UCSD-AML1 (cell line): ENCODE measurements around the gene CEACAM5.
A peak's percentile ranks its signal among the peaks of the same experiment; 100 is the strongest.
"Not testable (repeated sequence)": the region's sequence is repeated elsewhere in the genome, so short reads cannot be mapped to it uniquely, and the experiment has no call there.

Experiments
- DNase-seq: peaks from one replicate; lab custom pipeline; 2025; ENCODE audit not compliant: unreplicated experiment; lab: John Stamatoyannopoulos, UW

The CEACAM5 gene

DNA sequence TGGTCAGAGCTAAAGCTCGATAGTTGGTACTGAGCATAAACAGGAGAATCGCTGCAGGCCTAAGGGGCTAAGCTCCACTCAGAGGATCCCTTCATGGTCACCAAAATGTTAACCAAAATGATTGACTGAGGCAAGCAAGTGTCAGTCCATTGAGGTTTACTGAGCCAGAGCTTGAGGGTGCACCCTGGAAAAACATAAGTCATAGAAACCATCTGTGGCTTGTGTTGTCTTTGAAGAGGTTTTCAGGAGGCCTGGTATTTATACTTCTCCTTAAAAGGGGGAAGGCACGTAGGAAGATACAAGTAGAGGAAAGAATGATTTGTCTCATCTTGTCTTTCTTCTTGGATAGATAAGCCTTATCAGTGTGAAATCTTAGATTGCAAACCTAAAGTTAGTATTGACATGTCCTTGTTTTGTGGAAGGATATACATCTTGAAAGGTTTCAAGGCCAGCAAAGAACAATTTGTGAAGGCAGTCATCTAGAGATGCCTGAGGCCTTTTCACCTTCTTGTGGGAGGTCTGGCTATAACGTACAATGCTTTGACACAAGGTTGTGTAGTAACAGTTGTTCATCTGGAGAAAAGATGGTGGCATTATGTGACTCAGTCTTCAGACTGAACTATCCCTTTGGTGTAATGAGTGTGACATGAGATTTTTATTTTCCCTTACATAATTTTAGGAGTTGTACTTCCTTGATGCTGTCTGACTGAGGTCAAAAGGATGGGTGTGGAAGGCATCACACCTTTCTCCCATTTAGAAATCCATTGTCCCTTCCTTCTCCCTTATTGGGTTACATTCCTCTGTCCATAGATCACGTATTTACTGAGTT, 32.2 kb downstream of the CEACAM5 start:
- DNase-seq = no peak

DNA sequence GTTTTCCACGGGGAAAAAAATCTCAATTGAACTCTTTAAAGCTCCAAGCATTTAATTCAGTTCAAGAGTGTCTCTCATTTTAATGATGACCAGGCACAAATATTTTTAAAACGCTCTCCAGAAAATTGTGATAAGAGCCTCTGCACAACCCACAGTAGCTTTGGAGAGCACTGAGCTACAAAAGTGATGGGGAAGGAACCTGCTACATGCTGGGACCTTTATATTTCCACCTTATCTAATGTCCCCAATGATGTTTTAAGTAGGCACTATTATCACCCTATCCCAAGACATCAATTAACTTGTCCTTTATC, 32.8 kb downstream of the CEACAM5 start:
- no peak for DNase-seq

DNA sequence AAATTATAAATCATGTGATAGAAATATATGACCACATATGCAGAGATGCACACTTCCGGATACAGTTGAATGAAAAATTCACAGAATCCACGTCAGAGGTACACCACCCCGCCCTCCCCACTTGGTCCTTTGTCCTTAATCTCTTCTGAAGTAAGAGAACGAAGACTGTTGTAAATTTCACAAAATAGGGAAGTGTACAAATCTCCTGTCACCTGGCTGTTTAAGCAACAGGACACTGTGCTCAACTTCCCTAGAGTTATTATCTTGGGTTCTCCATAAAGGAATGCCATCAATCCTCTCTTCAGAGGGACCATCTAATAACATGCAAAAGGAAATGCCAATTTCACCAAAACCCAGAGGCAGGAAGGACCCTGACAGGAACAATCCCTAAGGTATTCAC, 36.4 kb downstream of the CEACAM5 start:
- DNase-seq = no peak

DNA sequence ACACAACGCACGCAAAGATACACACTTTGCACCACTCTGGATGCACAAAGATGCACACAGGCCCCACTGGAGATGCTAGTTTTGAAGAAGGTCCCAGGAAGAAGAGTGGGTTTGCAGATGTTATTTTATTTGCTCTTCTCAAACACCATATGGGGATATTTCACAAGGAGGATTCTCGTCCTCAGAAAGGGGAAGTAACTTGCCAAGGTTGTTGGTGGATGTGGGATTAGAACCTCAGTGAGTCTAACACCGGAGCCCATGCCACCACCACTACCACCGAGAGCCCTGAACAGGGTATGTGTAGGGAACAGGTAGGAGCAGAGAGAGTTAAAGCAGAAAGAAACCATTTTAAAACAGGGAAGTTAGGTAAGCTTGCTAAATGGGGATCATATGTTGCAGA, 37.3 kb downstream of the CEACAM5 start:
- DNase-seq = no peak

DNA sequence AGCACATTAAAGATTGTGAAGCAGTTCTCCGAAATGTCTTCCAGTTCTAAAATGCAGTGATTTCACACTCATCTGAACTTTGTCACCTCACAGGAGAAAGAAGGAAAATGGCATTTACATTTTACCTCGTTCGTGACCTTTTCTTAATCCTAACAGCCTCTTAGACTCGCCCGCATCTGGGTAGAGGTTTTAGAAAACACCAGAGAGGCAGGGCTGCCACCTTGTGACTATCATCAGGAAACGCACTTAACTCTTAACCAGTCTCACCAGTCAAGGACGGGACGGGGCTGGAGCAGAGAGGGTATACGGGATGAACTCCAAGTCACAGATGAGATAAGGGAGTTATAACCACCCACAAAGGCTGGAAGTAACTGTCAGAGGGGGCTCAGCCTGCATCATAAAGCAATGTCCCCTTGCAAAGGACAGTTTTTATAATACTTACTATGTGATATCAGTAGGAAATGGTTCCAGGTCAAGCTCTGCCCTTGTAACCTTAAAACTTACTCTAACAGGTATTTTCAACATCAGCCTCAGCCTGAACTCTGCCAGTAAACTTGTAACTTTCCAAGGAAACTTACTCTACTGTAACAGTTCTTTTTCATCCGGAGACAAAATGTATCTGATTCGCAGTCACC, 38.3 kb downstream of the CEACAM5 start:
- peak; percentile 29 for DNase-seq

DNA sequence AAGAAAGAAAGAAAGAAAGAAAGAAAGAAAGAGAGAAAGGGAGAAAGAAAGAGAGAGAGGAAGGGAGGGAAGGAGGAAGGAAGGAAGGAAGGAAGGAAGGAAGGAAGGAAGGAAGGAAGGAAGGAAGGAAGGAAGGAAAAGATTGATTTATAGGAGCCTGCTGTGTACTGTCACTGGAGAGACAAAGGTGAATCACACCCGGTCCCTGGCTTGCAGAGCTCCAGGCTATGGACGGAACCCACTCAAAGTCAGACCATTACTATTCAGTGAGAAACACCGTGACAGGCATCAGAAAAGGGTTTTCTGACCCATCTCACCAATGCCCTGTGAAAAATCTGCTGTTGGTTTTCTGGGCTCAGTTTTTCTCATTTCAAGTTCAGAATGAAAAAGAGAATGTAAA, 39.6 kb downstream of the CEACAM5 start:
- DNase-seq = no peak

DNA sequence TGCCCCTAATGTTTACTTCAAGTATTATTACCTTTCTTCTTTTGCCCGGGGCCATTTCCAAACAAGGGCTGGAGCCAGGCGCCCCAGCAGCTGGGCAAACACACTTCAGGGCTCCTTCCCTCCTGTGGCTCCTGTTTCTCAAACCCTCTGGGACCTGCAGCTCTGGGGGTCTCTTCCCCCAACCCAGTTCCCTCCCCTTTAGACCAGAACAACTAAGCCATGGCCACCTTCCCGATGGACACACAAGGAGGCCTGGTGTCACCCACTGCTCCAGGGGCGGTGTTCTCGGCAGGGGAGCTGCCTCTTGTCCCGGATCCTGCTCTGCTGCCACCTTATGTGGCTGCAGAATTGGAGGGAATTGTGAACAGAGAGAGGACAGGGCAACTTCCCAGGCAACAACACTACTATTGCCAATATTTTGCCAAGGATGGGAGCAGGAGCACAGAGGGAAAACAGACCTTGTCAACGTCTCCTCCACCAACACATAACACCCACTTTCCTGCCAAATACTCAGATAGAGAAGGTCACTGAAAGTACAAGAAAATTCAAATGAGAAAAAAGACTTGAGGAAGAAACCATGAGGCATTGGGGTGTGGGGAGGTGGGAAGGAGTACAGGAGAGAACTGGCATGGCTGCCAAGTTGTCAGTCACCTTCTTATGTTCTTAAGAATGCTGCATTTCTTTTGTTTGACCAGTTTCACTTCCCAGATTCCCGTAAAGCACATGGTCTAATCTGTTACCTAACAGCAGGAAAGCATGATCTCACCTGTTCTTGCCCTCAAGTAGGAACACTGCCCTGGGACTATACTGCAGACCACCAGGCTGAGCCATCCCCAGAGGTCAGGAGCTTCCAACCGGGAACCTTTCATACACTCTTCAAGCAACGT, 42.1 kb downstream of the CEACAM5 start:
- not testable (repeated sequence) for DNase-seq

DNA sequence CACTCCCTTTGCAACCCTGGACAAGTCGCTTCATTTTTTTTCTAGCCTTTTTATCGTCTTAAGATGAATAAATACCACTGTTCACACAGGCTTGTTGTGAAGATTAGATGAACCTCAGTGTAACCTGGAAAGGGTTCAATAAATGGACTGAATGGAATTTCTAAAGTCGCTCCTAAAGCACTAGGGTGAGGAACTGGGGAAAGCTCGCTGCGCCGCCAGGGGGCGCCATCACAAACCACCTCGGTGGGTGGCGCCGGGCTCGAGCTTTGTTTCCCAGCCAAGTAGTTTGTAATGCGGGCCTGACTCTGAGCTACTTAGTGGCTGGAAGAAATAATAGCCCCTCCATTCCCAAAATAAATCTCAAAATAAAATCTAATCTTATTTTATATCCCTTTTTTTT, 44.7 kb downstream of the CEACAM5 start:
- peak; percentile 74 for DNase-seq

DNA sequence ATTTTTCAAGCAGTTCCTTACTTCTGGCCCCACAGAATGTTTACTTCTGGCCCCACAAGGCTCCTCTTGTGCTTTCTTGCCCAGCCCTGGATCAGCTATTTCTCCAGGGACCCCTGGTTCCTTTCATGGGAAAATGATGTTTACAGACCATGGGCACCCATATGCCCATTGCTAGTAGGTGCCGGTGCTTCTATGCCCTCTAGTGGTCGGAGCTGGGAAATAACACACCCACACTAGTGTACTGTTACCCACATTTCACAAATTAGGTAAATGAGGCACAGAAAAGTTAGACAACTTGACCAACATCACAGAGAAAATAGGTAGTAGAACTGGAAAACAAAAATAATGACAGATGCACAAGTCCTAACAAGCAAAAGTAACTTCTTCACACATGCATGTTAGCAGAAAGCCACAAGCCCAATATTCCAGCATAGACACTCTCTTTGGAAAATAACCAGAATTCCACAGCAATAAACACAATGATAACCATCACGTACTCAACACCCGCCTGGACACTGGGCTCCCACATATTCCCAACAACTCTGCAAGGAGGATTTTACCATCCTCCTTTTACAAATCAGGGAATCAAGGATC, 45.6 kb downstream of the CEACAM5 start:
- peak; percentile 30 for DNase-seq

DNA sequence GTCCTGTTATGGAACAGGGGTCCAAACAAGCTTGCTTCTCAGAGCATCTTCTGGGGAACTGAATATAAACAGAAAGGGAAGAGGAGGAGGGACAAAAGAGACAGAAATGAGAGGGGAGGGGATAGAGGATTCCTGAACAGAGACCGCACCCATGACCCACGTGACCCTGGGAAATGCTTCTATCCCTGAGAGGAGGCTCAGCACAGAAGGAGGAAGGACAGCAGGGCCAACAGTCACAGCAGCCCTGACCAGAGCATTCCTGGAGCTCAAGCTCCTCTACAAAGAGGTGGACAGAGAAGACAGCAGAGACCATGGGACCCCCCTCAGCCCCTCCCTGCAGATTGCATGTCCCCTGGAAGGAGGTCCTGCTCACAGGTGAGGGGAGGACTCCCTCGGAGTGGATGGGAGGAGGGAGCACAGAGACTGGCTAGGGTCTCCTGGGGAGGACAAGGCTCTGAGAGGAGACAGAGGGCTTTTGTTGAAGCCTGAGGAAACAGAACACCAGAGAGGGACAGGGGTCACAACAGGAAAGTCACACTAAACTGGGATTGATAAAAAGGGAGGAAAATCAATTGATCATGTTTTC, 47.0 kb downstream of the CEACAM5 start, which contains the start of gene CEACAM6:
CEACAM6 (plus strand) TSS at position 203 of the 586 bp plus-strand sequence; CDS start at position 312, 109 bp downstream.
- no peak for DNase-seq

DNA sequence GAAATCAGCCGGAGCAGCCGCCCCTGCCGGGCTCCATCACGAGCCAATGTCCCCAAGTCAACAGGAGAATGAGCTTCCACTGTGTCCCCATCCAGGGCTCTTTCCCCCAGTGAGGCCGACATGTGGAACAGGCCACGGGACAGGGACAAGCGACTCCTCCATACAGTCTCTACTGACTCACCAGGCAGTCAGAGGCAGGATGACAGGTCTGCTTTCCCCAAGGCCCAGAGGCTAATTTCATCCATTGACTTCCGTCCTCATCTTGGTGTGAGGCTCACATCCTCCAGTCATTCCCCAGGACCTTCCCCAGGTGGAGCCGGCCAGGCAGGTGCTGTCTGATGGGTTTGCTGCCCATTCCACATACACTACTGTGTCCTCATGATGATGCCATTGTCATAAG, 50.4 kb downstream of the CEACAM5 start:
- DNase-seq = no peak

DNA sequence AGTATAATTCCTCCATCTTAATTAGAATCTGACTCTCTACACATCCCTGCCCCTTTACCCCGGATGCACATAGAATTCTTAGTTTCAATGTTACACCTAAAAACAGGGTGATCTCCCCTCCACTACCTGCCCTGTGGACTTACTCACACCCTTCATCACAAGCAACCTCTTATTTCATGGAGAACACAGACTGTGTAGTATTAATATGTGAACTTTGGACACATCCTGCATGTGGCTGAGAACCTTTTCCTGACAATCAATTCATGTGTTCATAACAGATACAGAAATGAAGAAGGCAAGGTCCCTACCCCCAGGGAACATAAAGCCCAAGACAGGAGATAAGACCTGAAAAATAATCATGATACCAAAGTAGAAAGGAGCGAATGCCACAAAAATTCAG, 58.7 kb downstream of the CEACAM5 start:
- DNase-seq = no peak

DNA sequence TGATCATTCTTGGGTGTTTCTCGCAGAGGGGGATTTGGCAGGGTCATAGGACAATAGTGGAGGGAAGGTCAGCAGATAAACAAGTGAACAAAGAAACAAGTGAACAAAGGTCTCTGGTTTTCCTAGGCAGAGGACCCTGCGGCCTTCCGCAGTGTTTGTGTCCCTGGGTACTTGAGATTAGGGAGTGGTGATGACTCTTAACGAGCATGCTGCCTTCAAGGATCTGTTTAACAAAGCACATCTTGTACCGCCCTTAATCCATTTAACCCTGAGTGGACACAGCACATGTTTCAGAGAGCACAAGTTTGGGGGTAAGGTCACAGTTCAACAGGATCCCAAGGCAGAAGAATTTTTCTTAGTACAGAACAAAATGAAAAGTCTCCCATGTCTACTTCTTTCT, 59.7 kb downstream of the CEACAM5 start:
- DNase-seq = not testable (repeated sequence)

DNA sequence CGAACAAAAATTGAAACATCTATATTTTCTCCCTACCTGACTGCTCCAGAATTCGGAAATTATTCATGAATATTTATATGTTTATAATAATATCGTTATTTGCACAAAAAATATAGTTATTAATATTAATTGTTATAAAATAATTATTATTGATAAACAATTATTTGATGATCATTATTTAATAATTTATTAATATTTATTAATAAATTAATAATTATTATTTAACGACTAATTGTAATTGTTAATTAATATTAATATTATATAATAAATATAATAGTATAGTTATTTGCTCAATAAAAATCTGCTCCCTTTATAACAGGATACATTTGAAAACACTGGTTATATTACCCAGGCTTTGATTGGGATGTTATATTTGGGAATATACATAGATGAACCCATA, 61.2 kb downstream of the CEACAM5 start:
- DNase-seq = no peak

DNA sequence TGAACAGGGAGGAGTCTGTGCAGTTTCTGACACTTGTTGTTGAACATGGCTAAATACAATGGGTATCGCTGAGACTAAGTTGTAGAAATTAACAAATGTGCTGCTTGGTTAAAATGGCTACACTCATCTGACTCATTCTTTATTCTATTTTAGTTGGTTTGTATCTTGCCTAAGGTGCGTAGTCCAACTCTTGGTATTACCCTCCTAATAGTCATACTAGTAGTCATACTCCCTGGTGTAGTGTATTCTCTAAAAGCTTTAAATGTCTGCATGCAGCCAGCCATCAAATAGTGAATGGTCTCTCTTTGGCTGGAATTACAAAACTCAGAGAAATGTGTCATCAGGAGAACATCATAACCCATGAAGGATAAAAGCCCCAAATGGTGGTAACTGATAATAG, 63.0 kb downstream of the CEACAM5 start:
- no peak for DNase-seq

DNA sequence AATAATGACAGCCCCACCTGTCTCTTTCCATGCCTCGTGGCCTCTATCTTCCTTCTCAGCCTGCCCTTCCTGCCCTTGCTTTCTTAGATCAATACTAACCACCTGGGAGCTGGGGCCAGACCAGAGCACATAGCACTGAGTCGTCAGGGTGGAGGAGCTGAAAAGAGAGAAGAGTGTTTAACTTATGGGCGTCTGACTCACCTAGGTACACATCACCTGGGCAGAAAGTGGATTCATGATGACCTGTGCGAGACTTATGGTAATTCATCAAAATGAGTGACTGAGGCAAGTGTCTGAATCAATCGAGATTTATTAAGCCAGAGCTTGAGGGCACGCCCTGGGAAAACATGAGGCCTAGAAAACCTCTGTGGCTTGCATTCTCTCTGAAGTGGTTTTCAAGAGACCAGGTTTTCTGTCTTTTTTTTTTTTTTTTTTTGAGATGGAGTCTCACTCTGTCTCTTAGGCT, 66.1 kb downstream of the CEACAM5 start:
- no peak for DNase-seq

DNA sequence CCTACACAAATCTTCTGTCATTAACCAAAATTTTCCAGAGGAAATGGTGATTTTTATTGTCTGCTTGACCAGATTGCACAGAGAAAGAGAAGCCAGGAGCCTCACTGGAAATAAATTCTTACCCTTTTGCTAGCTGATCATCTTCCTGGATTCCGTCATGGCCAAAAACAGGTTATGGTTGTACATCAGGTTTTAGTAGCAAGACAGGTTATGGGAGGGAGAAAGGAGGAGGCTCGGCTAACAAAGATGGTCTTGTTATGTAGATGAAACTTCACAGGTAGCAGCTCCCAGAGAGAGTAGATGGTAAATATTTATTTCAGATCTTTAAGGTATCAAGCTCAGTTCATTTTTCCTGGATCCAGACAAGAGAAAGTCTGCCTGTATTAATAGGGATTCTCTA, 68.3 kb downstream of the CEACAM5 start:
- DNase-seq = no peak
